Measurements from ENCODE around the gene DNAJC16.
A peak's percentile ranks its signal among the peaks of the same experiment; 100 is the strongest.
"Not testable (repeated sequence)": the region's sequence is repeated elsewhere in the genome, so short reads cannot be mapped to it uniquely, and the experiment has no call there.

The DNAJC16 gene

GRCh38 chr1:15526490-15527339, at the start of gene DNAJC16:
DNAJC16 (plus strand) TSS chr1:15526848; CDS start chr1:15529106, 2,258 bp downstream.
- DNase-seq, result peak; percentile 98

DNA sequence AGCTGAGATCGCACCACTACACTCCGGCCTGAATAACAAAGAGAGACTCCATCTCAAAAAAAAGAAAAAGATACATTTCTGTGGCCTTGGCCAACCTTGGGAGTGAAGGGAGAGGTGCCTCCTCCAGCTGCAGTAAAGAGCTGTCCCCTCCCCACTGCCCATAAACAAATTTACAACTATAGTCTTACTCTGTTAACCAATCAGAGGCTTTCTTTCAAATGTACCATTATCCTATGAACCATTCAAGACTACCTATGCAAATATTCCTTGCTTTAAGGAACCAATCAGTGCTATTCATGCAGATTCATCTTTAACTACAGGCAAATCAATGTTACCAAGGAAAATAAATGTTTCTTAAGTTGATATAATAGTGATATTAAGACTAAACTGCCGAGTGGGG, 49.7 kb upstream of the DNAJC16 start:
- DNase-seq, result no peak

DNA sequence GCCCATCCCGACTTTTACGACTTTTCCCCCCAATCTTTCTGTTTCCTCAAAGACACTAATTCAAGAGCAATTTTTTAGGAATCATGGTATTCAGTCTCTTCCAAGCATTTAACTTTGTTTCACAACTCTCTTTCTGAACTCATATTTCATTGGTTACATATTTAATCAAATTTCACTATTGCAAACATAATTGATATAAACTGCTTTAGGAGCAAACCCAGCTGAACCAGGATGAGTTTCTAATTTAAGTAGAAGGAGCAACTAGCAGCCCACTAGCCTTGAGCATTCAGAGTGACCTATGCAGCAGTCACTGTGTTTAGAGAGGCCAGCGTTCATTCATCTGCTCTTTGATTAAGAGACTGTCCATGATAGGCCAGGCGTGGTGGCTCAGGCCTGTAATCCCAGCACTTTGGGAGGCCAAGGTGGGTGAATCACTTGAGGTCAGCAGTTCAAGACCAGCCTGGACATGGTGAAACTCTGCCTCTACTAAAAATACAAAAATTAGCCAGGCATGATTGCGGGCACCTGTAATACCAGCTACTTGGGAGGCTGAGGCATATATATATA, 48.9 kb upstream of the DNAJC16 start:
- no peak for DNase-seq

DNA sequence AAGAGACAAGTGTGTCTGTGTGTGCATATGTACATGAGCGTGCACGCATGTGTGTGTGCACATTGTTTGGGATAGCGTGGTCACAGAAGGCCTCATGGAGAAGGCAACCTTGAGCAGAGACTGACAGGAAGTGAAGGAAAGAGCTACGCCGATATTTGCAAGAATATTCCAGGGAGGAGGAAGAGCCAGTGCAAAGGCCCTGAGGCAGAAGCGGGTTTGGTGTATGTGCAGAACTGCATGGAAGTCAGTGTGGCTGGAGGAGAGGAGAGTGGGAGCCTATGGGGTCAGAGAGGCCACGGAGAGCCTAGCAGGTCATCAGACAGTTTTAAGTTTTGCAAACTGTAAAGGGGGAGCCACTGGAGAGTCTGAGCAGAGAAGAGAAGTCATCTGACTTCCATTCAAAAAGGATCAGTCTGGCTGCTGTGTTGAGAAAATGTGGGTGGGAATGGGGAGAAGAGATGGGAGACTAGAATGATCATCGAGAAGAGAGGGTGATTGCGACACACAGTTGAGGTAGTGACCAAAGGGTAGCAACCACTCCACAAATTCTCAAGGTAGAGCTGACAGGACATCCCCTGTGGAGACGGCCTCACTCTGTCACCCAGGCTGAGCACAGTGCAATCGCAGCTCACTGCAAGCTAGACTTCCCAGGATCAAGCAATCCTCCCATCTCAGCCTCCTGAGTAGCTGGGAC, 46.8 kb upstream of the DNAJC16 start:
- DNase-seq, result no peak

- not testable (repeated sequence) for DNase-seq
Observed at GRCh38 chr1:15482455-15482854, 44.2 kb upstream of the DNAJC16 start.

GRCh38 chr1:15482983-15483543, 43.6 kb upstream of the DNAJC16 start:
- DNase-seq, result not testable (repeated sequence)

- no peak for DNase-seq
Observed at GRCh38 chr1:15483971-15484370, 42.7 kb upstream of the DNAJC16 start.

DNA sequence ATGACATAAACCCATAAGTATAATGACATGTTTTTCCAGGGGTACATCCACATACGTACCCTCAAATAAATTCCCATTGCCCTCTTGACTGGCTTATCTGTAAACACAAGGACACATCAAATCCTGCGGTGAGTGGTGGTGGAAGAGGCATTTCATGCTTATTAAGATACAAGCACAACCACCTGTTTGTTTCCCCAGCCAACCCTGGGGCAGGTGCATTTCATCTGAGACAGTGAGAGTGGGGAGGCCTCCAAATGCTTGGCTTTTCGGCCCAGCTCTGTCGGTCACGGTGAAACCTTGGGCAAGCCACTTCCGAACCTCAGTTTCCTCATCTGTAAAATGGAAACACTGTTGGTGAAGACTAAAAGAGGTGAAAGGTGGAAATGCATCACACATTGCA, 42.2 kb upstream of the DNAJC16 start:
- DNase-seq, result not testable (repeated sequence)

- DNase-seq, result no peak
Observed at GRCh38 chr1:15485636-15486035, 41.0 kb upstream of the DNAJC16 start.

GRCh38 chr1:15486844-15487610, 39.6 kb upstream of the DNAJC16 start:
- not testable (repeated sequence) for DNase-seq

DNA sequence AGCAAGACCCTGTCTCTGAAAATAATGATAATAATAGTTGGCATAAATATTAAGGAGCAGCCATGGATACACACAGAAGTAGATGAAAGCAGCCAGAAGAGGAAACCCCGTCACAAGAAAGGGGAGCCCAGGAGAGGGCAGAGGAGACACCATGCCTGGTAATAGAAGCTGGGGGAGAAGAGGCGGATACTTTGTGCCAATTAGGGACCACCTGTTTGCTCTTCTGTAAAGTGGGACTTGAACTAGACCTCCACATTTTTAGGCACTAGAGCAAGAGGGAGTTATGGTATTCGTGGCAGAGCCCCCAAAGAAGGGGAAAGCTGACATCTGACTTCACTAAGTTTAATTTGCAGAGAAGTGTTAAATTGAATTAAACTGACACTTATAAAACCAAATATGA, 38.3 kb upstream of the DNAJC16 start:
- no peak for DNase-seq

DNA sequence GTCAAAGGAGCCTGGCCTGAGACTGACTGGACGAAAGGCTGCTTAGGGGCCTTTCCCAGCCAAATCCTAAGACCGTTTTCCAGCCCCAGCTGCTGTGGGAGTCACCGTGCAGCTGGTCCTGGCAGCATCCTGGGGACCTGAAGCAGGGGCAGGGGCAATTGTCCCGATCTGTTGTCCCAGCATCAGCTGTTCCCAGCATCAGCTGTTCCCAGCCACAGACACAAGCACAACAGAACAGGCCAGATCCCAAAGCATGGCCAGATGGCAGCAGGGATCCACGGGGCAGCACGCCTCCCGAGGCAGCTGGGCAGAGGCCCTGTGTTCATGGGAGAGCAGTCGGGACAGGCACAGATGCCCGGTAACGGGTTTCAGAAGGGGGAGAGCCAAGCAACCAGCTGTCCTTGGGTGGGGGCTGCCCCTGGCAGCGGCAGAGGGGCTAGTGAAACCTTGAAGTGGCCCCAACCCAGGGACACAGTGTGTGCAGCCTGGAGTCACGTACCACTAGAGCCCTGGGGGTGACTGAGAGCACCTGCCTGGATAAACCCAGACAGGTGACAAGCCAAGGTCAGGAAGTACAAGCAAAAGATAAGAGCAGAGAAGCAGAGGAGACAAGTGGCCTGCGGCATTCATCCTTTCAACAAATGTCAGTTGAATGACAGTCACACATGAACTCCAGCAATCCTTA, 37.5 kb upstream of the DNAJC16 start:
- no peak for DNase-seq

DNA sequence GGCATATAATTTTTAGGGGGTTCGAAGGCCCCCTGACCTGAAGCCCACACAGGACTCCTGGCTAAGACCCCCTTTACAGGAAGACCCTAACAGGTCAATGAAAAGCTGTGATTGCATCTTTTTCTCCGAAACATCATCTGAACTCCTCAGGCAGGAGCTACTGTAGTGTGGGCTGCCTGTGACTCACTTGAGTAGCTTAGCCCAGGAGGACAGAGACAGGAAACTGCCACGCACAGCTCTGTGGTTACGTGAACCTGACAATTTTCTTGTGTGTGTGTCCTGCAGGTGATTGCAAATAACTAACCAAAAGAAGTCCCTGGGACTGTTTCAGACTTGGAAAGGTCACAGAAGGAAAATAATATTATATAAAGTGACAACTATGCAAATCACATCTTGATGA, 35.6 kb upstream of the DNAJC16 start:
- not testable (repeated sequence) for DNase-seq

GRCh38 chr1:15492596-15492995, 34.1 kb upstream of the DNAJC16 start:
- DNase-seq, result no peak

GRCh38 chr1:15493869-15494390, 32.7 kb upstream of the DNAJC16 start:
- DNase-seq, result no peak

GRCh38 chr1:15500184-15501178, 26.2 kb upstream of the DNAJC16 start:
- DNase-seq, result no peak

DNA sequence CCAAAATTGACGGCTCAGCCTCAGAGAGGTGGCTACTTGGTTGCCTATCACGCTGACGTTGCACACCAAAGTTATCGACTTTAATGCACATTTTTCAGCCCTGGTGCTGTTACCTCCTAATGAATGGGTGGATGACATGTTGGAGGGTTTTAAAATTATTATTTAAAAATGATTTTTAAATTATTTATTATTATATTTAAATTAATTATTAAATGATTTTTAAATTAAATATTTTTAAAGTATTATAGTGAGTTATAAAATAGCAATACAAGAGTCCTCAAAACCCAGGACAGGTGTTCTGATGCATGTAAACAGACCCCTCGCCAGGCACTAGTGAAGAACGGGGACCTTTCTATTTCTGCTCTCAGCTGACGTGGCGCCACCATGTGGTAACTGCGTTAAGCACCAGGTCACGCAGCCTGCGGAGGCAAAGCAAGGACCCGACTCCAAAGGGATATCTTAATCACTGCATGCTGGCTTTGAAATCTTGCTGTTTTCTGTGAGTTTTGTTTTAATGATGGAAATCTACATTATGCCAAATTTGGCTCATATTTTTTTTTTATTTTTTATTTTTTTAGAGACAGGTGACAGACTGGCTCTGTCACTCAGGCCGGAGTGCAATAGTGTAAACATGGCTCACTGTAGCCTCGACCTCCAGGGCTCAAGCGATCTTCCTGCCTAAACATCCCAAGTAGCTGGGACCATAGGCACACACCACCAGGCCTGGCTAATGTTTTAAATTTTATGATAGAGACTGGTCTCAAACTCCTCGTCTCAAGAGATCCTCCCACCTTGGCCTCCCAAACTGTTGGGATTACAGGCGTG, 25.2 kb upstream of the DNAJC16 start:
- peak; percentile 80 for DNase-seq

- no peak for DNase-seq
Observed at GRCh38 chr1:15504436-15504835, 22.2 kb upstream of the DNAJC16 start.

- peak; percentile 42 for DNase-seq
Observed at GRCh38 chr1:15506831-15507230, 19.8 kb upstream of the DNAJC16 start.

GRCh38 chr1:15507278-15507677, 19.4 kb upstream of the DNAJC16 start:
- DNase-seq, result no peak

All from activated effector memory CD4-positive, alpha-beta T cell treated with anti-CD3 and anti-CD28 coated beads, Interleukin-2, amount 50 U/mL, for 16 hours (primary cell).